HG02981 (cell line): ENCODE data around the gene PRAMEF12.
"Not testable (repeated sequence)": the region's sequence is repeated elsewhere in the genome, so short reads cannot be mapped to it uniquely, and the experiment has no call there.

Source experiments
- ATAC-seq: cut with Tn5 transposase; IDR thresholded peaks from one replicate; pipeline ENCODE4 v1.9.1; 2021; ENCODE audit warnings: mild to moderate bottlenecking, moderate library complexity; ENCODE audit not compliant: unreplicated experiment

Gene PRAMEF12

DNA sequence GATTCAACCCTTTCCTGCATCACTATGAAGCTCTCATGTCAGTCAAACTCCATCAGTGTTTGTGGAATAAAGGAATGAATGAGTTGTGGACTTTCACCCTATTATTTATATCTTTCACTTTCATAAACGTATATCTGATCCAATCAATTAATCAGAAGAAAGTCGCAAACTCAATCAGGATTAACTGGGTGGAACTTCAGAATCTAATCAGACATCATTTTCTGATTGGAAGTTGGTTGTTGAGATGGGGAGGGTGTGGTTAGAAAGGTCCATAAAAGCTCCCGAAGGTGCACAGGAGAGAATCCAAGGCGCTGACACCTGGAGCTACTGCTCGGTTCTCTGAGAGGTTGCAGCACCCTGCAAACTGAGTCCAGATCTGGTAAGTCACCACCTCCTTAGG, at the start of gene PRAMEF12:
PRAMEF12 (plus strand) TSS at position 301 of the 400 bp plus-strand sequence. CDS start 1,130 bp downstream, outside the sequence.
- no peak for ATAC-seq

DNA sequence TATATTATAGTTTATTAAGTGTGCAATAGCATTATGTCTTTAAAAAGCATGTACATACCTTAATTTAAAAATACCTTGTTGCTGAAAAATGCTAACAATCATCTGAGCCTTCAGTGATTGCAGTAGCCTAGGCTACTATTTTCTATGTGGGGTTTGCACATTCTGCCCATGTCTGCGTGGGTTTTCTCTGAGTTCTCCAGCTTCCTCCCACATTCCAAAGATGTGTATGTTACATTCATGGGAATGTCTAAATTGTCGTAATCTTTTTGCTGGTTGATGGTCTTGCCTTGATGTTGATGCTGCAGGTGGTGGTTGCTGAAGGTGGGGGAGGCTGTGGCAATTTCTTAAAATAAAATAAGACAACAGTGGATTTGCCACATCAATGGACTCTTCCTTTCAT, 45.1 kb upstream of the PRAMEF12 start:
- ATAC-seq = no peak

DNA sequence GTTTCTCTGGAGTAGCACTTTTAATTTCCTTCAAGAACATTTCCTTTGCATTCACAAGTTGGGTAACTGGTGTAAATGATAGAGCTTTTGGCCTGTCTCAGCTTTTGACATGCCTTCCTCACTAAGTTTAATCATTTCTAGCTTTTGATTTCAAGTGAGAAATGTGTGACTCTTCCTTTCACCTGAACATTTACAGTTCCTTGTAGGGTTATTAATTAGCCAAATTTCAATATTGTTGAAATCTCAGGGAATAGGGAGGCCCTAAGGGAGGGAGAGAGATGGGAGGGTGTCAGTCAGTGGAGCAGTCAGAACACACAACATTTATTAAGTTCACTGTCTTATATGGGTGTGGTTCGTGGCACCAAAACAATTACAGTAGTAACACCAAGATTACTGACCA, 43.4 kb upstream of the PRAMEF12 start:
- no peak for ATAC-seq

DNA sequence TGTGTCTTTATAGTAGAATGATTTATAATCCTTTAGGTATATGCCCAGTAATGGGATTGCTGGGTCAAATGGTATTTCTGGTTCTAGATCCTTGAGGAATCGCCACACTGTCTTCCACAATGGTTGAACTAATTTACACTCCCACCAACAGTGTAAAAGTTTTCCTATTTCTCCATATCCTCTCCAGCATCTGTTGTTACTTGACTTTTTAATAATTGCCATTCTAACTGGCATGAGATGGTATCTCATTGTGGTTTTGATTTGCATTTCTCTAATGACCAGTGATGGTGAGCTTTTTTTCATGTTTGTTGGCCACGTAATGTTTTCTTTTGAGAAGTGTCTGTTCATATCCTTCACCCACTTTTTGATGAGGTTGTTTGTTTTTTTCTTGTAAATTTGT, 42.5 kb upstream of the PRAMEF12 start:
- not testable (repeated sequence) for ATAC-seq

DNA sequence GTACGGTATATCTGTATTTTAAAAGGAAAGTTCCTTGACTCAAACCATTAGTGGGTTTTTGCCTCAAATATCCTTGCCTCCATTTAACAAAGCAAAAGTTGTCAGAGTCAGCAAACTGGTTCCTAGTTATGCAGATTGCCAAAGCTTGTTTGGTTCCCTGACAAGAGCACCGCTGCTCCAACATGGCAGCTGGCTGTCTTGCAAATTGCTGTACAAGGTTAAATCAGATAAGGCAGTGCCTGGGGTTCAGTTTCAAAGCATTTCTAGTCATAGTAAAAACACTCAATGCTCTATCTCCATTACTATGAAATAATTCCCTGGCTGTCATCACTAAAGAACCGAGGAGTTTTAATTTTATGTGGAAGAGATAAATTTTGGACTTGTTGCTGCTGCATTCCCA, 38.9 kb upstream of the PRAMEF12 start:
- no peak for ATAC-seq

DNA sequence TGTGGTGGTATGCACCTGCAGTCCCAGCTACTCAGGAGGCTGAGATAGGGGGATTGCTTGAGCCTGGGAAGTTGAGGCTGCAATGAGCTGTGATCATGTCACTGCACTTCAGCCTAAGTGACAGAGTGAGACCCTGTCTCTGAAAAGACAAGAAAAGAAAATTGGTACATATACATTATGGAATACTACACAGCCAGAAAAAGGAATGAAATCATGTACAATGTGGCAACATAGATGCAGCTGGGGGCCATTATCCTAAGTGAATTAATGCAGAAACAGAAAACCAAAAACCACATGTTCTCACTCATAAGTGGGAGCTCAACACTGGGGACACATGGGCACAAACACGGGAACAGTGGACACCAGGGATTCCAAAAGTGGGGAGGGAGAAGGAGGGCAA, 34.6 kb upstream of the PRAMEF12 start:
- ATAC-seq = no peak

DNA sequence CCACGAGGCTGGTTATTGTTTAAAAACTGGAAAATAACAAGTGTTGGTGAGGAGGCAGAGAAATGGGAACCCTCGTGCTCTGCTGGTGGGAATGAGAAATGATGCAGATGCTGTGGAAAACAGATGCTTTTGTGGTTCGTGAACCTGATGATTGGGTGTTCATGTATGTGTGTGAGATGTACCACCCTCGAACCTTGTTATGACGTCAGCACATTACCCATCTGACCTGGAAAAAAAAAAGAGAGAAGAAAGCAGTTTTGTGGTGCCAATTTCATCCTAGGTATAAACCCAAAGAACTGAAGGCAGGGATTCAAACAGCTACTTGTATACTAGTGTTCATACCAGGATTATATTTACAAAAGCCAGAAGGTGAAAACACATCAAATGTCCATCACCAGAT, 33.9 kb upstream of the PRAMEF12 start:
- no peak for ATAC-seq

DNA sequence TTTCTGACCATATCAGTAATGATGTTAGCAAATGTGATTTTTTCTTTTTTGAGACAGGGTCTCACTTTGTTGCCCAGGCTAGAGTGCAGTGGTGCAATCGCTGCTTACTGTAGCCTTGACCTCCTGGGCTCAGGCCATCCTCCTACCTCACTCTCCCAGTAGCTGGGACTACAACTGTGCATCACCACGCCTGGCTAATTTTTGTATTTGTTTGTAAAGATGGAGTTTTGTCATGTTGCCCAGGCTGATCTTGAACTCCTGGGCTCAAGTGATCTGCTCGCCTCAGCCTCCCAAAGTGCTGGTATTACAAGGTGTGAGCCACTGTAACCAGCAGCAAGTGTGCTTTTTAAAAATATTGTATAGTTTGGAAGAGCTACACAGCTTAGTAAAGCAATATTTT, 31.6 kb upstream of the PRAMEF12 start:
- ATAC-seq = no peak

DNA sequence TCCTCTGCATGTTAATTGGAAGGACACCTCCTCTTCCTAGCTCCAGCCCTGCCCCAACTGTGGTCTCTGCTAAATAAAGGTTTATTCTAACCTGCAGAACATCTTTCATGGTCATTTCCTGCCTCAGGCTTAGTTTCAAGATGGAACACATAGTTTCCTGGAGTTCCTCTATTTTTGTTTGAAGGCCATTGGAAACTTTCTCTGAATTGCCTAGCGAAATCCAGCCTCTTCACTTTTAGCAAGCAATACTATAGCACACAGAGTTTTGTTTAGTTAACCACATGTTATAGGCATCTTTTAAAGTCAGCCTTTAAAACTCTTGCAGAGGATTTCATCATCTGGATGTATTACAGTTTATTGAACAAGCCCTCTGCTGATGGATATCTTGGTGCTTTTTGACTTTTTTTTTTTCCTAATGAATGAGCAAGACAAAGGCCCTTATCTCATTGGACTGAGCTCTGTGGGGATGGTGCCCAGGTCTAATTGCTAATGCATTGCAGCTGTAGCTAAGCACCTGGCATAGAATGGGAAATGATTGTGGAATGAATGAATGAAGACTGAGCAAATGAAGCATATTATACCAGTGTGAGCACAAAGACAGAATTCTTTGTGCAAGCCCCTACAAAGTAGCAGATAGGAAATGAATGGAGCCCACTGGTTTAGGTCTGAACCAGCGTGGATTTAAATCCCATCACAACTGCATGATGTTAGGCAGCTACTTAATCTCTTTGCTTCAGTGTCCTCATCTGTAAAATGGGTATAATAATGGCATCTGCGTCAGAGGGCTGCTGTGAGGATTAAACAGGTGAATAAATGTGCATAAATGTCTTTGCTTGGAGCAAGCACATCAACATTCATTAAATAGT, 28.2 kb upstream of the PRAMEF12 start:
- no peak for ATAC-seq

DNA sequence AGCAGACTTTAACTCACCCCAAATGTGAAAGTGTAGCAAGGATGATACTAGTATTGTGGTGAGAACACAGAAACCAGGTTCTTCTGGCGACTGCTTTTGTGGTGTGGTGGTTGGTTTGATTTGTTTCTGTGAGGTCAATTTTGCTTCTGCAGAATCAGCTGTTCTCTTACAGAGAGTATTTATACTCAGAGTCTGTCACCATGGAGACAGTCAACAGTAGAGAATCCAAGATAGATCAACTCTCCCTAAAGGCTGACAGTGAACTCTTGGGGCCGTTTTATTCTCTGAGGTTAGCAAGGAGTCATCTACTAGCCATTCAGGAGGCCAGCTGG, 27.6 kb upstream of the PRAMEF12 start, which contains the start of gene CFAP107:
CFAP107 (plus strand) TSS at position 209 of the 332 bp plus-strand sequence. CDS start 231 bp downstream, outside the sequence.
- ATAC-seq = peak; percentile 51

DNA sequence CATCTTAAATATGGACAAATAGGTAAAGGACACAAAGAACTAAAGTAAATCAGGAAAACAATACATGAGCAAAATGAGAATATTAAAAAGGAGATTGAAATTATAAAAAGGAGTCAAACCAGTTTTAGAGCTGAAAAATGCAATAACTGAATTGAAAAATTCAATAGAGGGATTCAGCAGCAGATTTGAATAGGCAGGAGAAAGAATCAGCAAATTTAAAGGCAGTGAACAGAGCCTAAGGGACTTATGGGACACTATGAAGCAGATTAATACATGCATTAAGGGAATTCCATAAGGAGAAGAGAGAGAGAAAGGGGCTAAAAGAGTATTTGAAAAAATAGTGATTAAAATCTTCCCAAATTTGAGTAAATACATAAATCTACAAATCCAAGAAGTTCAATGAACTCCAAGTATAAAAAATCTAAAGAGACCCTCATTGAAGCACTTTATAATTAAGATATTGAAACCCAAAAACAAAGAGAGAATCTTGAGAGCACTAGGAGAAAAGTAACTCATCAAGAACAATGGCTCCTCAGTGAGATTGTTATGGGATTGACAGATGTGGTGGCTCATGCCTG, 24.7 kb upstream of the PRAMEF12 start:
- ATAC-seq = no peak

DNA sequence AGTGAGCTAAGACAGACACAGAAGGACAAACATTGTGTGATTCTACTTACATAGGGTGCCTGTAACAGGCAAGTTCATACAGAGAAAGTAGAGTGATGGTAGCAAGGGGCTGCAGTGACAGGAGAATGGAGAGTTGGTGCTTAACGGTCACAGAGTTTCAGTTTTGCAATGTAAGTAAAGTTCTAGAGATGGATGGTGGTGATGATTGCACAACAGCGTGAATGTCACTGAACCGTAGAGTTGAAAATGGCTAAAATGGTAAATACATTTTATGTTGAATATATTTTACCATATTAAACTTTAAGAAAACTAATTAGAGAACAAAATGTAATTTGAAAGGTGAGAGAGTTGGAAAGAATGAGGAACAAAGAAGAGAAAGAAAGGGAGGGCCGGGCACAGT, 18.8 kb upstream of the PRAMEF12 start:
- no peak for ATAC-seq

DNA sequence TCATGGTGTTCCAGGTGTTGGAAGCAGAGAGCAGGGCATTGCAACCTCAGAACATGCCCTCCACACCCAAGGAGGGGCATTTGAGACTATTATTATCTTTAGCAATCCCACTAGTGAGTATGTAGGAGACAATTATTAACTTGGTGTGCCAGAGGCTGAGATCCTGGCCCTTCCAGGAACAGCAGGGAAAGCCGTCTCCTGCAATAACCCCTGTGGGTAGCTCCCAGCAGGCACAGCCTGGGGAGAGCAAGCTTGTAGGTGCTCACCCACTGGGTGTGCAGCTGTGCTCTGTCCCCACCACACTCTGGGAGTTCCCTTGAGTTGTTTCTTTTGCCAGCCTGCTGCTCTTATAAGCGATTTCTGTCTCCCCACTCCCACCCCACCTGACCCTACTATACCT, 17.3 kb upstream of the PRAMEF12 start:
- ATAC-seq = no peak

DNA sequence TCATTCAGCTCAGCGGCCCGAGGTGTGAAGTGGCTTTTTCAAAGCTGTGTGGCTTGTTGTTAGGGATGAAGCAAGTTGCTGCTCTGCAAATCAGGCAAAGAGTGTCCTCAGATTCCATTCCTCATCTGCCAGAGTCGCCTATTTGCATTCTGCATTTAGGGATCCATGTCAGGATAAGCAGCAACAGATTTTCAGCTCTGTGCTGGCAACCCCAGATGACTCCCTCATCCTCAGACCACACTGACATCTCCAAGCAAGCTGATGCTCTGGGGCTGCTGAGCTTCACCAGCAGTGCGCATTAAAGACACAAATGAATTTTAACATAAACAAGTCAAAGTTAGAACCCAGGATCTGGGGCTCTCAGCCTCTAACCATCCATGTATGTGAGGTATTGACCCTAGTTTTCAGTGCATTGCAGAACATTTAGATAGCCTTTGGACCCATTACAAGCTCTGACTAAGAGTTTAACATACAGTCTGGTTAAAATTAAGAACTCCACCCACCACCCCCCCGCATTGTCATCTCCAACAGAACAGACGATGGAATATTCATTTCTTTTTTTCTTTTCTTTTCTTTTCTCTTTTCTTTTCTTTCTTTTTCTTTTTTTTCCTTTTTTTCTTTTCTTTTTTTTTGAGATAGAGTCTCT, 16.6 kb upstream of the PRAMEF12 start:
- no peak for ATAC-seq

DNA sequence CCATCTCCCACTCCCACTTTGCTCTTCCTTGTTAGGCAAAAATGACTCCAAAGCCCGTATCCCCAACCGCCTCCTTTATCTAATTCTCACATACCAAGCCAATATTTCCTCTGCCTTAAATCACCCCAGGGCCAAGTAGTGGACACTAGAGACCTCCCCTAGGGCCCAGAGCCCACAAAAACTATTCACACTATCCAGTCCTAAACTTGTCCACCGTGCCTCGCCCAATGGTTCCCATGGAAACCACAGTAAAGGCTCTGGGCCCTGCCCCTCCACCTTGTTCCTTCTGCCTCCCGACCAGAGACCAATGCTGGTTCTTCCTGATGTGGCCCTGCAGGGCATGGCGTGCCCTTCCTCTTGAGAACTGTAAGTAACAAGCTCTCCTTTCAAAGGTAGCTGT, 15.7 kb upstream of the PRAMEF12 start:
- ATAC-seq = no peak

DNA sequence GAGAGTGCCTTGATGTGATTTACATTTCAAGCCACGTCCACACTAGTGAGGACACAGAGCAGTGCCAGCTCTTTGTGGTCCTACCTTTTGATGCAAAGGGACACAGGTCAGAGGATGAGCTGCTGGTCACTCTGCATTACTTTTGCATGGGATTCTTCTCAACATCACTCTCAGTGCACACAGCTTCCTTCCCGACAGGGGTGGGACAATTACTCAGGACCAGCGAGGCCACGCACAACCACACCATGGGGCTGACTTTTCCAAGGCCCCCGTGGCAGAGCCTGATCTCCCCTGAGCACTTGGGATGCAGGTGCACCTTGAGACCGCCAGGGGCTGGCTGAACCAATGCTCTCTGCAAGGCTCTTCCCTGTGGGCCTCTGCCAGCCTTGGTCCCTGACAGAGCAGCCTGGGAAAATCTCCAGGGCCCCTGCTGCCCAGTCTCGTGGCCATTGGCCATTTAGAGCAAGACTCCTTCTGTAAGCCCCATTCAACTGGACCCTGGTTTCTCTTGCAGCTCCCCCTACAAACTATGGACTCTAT, 13.2 kb upstream of the PRAMEF12 start:
- no peak for ATAC-seq

DNA sequence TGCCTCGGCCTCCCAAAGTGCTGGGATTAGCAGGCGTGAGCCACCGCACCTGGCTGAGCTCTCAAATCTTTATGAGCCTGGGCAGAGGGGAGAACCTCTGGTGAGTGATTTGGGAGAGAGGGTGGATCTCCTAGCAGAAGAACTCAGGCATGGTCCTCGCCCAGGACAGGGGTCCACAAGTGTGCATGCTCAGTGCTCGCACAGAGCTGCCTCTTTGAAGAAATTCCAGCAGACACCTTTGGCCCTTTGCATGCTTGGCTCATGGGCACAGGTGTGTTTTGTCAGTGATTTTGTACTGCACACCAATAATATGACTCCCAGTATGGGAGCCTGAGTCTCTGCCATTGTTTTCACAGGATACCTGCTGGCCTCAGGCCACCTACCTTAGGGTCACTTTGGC, 11.8 kb upstream of the PRAMEF12 start:
- no peak for ATAC-seq

DNA sequence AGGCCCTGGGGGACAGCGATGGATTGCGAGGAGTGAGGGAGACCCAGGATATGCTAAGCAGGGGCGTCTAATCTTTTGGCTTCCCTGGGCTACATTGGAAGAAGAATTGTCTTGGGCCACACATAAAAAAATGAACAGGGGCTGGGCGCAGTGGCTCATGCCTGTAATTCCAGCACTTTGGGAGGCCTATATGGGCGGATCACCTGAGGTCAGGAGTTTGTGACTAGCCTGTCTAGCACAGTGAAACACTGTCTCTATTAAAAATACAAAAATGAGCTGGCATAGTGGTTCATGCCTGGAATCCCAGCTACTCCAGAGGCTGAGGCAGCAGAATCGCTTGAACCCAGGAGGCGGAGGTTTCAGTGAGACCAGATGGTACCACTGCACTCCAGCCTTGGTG, 10.8 kb upstream of the PRAMEF12 start:
- no peak for ATAC-seq

DNA sequence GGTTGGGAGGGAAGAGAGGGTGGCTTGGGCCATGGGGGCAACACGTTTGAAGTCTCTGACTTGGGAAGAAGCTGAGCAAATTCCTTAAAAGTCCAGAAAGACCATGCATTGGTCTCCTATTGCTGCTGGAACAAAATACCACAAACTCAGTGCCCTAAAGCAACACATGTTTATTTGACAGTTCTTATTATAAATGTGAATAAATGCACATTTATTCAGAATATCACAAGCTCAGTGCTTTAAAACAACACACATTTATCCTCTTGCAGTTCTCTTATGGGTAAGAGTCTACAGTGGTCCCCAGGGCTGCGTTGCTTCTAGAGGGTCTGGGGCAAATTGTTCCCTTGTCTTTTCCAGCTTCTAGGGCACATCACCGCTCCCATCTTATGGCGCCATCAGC, 10.1 kb upstream of the PRAMEF12 start:
- no peak for ATAC-seq

DNA sequence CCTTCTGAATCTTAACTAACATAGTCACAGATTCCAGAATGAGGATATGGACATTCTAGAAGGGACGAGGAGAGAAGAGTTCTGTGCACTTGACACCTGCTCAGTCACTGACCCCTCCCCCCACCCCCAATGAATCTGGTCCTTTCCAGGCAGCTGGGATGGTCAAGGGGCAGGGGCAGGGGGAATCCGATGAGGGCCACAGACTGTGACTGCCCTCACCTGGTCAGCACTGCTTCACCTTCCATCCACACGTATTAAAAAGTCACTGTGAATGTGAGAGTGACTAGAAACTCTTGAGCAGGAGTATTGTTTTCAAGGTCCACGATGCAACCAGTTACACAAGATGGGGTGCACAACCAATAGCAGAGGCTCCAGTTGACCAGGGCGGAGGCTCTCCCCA, 9.5 kb upstream of the PRAMEF12 start:
- no peak for ATAC-seq

DNA sequence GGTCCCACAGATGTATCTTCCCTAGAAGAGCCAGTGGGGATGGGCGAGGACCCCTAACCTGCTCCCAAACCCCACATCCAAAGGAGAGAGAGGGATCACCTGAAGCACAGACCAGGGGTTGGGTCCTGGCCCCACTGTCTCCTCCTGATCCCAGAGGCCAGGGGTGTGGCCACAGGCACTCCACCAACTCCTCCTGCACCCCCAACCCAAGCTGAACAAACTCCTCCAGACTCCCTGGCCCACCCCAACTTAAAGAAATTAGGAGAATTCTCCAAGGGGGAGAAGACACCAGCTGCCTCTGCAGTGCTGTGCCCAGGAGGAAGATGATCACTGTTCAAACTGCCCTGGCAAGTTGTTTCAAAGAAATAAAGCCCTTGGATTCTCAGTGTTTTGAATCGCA, 4.5 kb upstream of the PRAMEF12 start:
- no peak for ATAC-seq

DNA sequence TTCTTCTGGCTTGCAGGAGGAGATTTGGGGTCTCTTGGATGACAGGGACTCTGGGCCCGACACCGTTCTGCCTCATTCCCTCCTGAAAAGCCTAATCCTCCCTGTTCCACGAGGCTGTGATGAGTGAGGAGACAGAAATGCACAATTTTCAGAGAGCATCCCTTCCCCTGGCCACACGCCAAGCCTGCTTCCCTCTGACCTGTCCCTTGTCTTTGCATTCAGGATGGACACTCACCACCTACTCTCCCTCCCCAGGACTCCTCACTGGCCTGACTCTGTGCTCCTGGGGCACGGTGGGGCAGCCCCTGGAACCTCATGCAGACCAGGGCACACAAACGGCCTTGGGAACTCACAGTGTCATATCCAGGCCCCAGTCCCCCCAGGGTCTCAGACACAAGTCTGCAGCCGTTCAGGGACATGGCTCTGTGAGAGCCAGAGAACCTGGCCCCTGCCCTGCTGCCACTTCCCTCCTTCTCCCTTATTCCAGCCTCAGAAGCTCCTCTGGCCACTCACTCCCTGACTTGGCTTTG, 3.5 kb upstream of the PRAMEF12 start:
- no peak for ATAC-seq
